ENCODE measurements around the gene PPCS.
"Not testable (repeated sequence)": the region's sequence is repeated elsewhere in the genome, so short reads cannot be mapped to it uniquely, and the experiment has no call there.

The PPCS gene

GRCh38 chr1:42469727-42470126 lies 13.4 kb downstream of the PPCS start:
- Mint-ChIP-seq H3K36me3 (ENCODE audit: low read depth) (peaks cover 3% of the 10 kb centered on the region), H3K27ac (no peak overlapping the region), H3K27me3 (peaks cover 2% of the 10 kb centered on the region), H3K4me1 (peaks cover under 1% of the 10 kb centered on the region), H3K4me3 (no peak overlapping the region), H3K9me3 (no peaks in the 10 kb centered on the region)
- DNase-seq (no peak), ATAC-seq (no peak)

DNA sequence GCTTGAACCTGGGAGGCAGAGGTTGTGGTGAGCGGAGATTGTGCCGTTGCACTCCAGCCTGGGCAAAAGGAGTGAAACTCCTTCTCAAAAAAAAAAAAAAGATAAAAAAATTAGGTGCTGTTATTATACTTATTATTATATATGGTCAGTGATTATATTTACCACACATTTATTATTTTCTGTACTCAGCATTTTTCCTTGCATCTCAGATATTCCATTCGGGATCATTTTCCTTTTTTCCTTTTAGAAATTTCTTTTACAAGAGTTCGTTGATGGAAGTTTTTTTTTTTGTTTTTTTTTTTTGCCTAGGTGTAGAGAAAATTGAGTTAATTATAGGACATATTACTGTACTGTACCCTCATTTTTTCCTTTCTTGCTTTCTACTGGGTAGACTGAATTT lies 20.3 kb downstream of the PPCS start:
- no peaks in the 10 kb centered on the region for H3K27me3 Mint-ChIP-seq
- no peak overlapping the region for H3K4me3 Mint-ChIP-seq
- H3K27ac Mint-ChIP-seq: no peak overlapping the region
- H3K36me3 Mint-ChIP-seq (ENCODE audit: low read depth): no peaks in the 10 kb centered on the region
- ATAC-seq: no peak
- DNase-seq: no peak
- H3K9me3 Mint-ChIP-seq: no peaks in the 10 kb centered on the region
- H3K4me1 Mint-ChIP-seq: peaks cover 6% of the 10 kb centered on the region

GRCh38 chr1:42477354-42477753 lies 21.0 kb downstream of the PPCS start:
- H3K27me3 Mint-ChIP-seq; H3K9me3 Mint-ChIP-seq; H3K27ac Mint-ChIP-seq; H3K36me3 Mint-ChIP-seq (ENCODE audit: low read depth); ATAC-seq; H3K4me1 Mint-ChIP-seq; DNase-seq; H3K4me3 Mint-ChIP-seq: not testable (repeated sequence)

DNA sequence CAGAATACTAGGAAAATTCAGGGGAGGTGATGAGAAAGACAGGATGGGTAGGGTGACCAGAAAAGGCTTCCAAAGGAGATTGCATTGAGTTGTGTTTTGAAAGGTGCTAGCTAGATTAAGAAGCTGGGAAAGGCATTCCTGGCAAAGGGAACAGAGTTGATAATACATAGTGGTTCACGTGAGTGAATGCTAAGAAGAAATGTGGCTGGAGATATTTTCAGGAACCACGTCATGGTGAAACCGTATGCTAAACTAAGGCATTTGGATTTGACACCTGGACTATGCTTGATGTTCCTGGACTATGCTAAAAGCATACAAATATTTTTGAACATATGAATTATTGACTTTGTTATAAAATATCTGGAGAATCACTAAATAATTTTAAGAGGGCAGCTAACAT lies 21.4 kb downstream of the PPCS start:
- no peak for ATAC-seq
- Mint-ChIP-seq H3K27ac (peak overlapping the region; percentile 32), H3K4me3 (no peak overlapping the region)

GRCh38 chr1:42479621-42480020 lies 23.3 kb downstream of the PPCS start:
- Mint-ChIP-seq H3K36me3 (ENCODE audit: low read depth) (no peaks in the 10 kb centered on the region), H3K27me3 (no peaks in the 10 kb centered on the region), H3K4me3 (no peak overlapping the region), H3K9me3 (no peaks in the 10 kb centered on the region), H3K27ac (no peak overlapping the region), H3K4me1 (peaks cover 6% of the 10 kb centered on the region)
- ATAC-seq (no peak), DNase-seq (no peak)

More for the DNA sequence above, 21.4 kb downstream of the PPCS start:
- Mint-ChIP-seq H3K4me1 (peaks cover 6% of the 10 kb centered on the region), H3K36me3 (ENCODE audit: low read depth) (no peaks in the 10 kb centered on the region), H3K27me3 (no peaks in the 10 kb centered on the region), H3K9me3 (no peaks in the 10 kb centered on the region)
- no peak for DNase-seq

- no peak overlapping the region for H3K4me3 Mint-ChIP-seq
- H3K27me3 Mint-ChIP-seq: no peaks in the 10 kb centered on the region
- H3K27ac Mint-ChIP-seq: no peak overlapping the region
- H3K9me3 Mint-ChIP-seq: no peaks in the 10 kb centered on the region
- no peaks in the 10 kb centered on the region for H3K4me1 Mint-ChIP-seq
- H3K36me3 Mint-ChIP-seq (ENCODE audit: low read depth): no peaks in the 10 kb centered on the region
- no peak for ATAC-seq
- no peak for DNase-seq
Measured at GRCh38 chr1:42480921-42481320, 24.6 kb downstream of the PPCS start.

GRCh38 chr1:42482635-42483153 lies 26.4 kb downstream of the PPCS start:
- Mint-ChIP-seq H3K27ac (no peak overlapping the region), H3K4me1 (no peaks in the 10 kb centered on the region), H3K36me3 (ENCODE audit: low read depth) (no peaks in the 10 kb centered on the region), H3K9me3 (no peaks in the 10 kb centered on the region), H3K27me3 (no peaks in the 10 kb centered on the region), H3K4me3 (no peak overlapping the region)
- no peak for ATAC-seq
- DNase-seq: no peak

- Mint-ChIP-seq H3K9me3 (no peaks in the 10 kb centered on the region), H3K4me1 (no peaks in the 10 kb centered on the region), H3K4me3 (no peak overlapping the region), H3K27ac (no peak overlapping the region), H3K36me3 (ENCODE audit: low read depth) (no peaks in the 10 kb centered on the region), H3K27me3 (no peaks in the 10 kb centered on the region)
- no peak for ATAC-seq
- no peak for DNase-seq
Measured at GRCh38 chr1:42484382-42484781, 28.0 kb downstream of the PPCS start.

DNA sequence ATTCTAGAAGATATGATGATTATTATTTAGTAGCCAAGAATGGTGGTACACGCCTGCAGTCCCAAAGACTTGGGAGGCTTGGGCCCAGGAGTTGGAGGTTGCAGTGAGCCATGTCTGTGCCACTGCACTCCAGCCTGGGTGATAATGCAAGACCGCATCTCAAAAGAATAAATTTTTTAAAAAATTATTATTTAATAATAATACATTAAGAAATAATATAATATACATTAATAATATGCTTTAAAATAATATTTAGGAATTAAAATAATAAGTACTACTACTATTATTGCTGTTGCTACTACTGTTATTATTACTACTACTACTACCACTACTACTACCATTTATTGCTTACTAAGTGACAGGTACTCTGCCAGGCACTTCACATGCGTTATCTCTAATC lies 33.9 kb downstream of the PPCS start:
- Mint-ChIP-seq H3K36me3 (ENCODE audit: low read depth) (peaks cover 2% of the 10 kb centered on the region), H3K27ac (no peak overlapping the region), H3K4me1 (no peaks in the 10 kb centered on the region), H3K4me3 (no peak overlapping the region), H3K9me3 (no peaks in the 10 kb centered on the region), H3K27me3 (no peaks in the 10 kb centered on the region)
- ATAC-seq (no peak), DNase-seq (no peak)

DNA sequence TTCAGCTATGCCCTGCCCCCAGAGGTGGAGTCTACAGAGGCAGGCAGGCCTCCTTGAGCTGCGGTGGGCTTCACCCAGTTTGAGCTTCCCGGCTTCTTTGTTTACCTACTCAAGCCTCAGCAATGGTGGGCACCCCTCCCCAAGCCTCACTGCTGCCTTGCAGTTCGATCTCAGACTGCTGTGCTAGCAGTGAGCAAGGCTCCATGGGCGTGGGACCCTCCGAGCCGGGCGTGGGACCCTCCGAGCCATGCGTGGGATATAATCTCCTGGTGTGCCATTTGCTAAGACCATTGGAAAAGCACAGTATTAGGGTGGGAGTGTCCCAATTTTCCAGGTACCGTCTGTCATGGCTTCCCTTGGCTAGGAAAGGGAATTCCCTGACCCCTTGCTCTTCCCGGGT lies 45.7 kb downstream of the PPCS start:
- peaks cover 29% of the 10 kb centered on the region for H3K36me3 Mint-ChIP-seq (ENCODE audit: low read depth)
- not testable (repeated sequence) for H3K27me3 Mint-ChIP-seq, H3K4me1 Mint-ChIP-seq, H3K27ac Mint-ChIP-seq, DNase-seq, ATAC-seq, H3K4me3 Mint-ChIP-seq
- peaks cover 20% of the 10 kb centered on the region for H3K9me3 Mint-ChIP-seq

DNA sequence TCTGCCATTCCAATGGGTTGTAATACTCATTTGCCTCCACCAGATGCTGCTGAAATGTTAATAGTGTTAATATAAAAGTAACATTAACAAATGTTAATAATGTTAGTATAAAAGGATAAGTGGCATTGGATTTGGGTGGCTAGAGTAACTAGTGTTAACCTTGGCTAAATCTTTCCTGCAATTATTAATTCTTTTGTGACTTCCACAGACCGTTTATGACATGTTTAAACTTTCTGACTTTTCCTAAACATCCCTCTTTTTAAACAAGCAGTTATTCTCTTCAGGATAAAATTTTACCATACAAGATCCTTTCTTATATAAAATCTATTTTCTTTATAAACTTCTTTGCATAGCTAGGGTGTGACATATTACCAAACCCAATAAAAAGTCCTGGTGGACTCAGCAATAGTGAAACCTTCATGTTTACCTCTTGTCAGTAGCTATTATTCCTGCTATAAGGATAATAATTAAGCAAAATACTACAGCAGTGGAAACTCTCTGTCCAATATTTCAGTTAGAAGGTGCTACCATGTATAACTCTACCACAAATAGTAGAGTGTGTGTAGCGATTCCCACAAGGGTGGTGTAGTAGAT lies 48.3 kb downstream of the PPCS start:
- no peaks in the 10 kb centered on the region for H3K4me1 Mint-ChIP-seq
- peaks cover 27% of the 10 kb centered on the region for H3K9me3 Mint-ChIP-seq
- peaks cover 39% of the 10 kb centered on the region for H3K36me3 Mint-ChIP-seq (ENCODE audit: low read depth)
- ATAC-seq (no peak), DNase-seq (no peak)
- H3K27ac Mint-ChIP-seq: no peak overlapping the region
- no peaks in the 10 kb centered on the region for H3K27me3 Mint-ChIP-seq
- no peak overlapping the region for H3K4me3 Mint-ChIP-seq

DNA sequence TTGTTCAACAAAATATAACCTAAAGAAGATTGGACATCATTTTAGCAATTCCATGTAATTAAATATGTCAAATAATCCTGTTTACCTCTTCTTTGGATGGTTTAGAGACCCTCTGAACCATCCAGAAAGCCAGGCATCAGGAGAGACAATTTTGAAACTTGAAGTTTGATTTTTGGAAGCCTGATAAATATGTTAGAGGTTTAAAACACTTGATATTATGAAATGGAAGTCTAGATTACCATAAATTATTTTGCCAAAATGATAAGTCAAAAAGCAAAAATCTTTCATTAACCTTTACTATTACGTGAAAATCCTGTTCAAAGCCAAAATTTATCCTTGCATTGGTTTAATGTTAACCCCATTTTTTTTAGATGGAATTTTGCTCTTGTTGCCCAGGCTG lies 50.2 kb downstream of the PPCS start:
- no peak overlapping the region for H3K4me3 Mint-ChIP-seq
- H3K27ac Mint-ChIP-seq: no peak overlapping the region
- H3K27me3 Mint-ChIP-seq: no peaks in the 10 kb centered on the region
- no peaks in the 10 kb centered on the region for H3K4me1 Mint-ChIP-seq
- H3K36me3 Mint-ChIP-seq (ENCODE audit: low read depth): peaks cover 41% of the 10 kb centered on the region
- DNase-seq (no peak), ATAC-seq (no peak)
- H3K9me3 Mint-ChIP-seq: peaks cover 37% of the 10 kb centered on the region

Measured in activated naive CD8-positive, alpha-beta T cell treated with anti-CD3 and anti-CD28 coated beads, Interleukin-2, amount 50 U/mL, for 24 hours (primary cell).